ENCODE data around the gene GAS2. TPM values are rescaled to one million over a fixed set of nuclear protein-coding genes. Genes with fewer than 3 reads are reported as not detected.

The GAS2 gene
- total RNA-seq, 5 donors from 2014 or later (not counting 1 experiment from before 2014, with no cell fraction given), result 2.1 to 4.2 (median 2.6) TPM

- Mint-ChIP-seq H3K27ac (no peak overlapping the region), H3K9me3 (no peaks in the 10 kb centered on the region), H3K4me3 (no peak overlapping the region), H3K4me1 (peaks cover 31 to 40% (median 31%) of the 10 kb centered on the region in 3 donors), H3K36me3 (peaks cover 5% of the 10 kb centered on the region), H3K27me3 (no peaks in the 10 kb centered on the region)
- CTCF ChIA-PET, result interaction anchor here (0.6 to 1.2 kb wide), 3 partner anchors 8 to 195 kb away, joined by 3 to 4 read pairs (median 4); no protein-coding TSS in a partner anchor
- POLR2A ChIA-PET, result interaction anchor here in 1 of 2 donors (0.6 kb wide), 1 partner anchor 38 kb away, joined by 7 read pairs; no protein-coding TSS in a partner anchor
- no peak for DNase-seq
- no peak for ATAC-seq (replicated peaks in 1 of 4)
- WGBS (ENCODE audit: insufficient coverage), result no CpG with 5 or more reads among the region's 6 CpGs
- no peak overlapping the region for H3K27ac ChIP-seq (ENCODE audit: low read length)
- peaks cover 12 to 22% of the 10 kb centered on the region in 2 experiments for H3K4me1 ChIP-seq (ENCODE audit: control insufficient read depth in 1 of 2, extremely low read depth in 1 of 2, insufficient read depth in 2 of 2, low read length in 2 of 2)
- peaks cover 0 to 3% of the 10 kb centered on the region in 2 donors for H3K36me3 ChIP-seq (ENCODE audit: control insufficient read depth in 2 of 2, extremely low read depth in 1 of 2, insufficient read depth in 1 of 2, low read length in 1 of 2)
- H3K27me3 ChIP-seq (replicated peaks in 1 of 2; ENCODE audit: control insufficient read depth in 2 of 2, extremely low read depth in 1 of 2, insufficient read depth in 2 of 2, low read length in 1 of 2), result no peaks in the 10 kb centered on the region
- no peak overlapping the region for H3K4me3 ChIP-seq (ENCODE audit: control insufficient read depth in 1 of 2, extremely low read depth in 1 of 2, low read length in 1 of 2)
- H3K9me3 ChIP-seq, result no peaks in the 10 kb centered on the region
Measured at GRCh38 chr11:22627421-22627820, 39.0 kb upstream of the GAS2 start.

DNA sequence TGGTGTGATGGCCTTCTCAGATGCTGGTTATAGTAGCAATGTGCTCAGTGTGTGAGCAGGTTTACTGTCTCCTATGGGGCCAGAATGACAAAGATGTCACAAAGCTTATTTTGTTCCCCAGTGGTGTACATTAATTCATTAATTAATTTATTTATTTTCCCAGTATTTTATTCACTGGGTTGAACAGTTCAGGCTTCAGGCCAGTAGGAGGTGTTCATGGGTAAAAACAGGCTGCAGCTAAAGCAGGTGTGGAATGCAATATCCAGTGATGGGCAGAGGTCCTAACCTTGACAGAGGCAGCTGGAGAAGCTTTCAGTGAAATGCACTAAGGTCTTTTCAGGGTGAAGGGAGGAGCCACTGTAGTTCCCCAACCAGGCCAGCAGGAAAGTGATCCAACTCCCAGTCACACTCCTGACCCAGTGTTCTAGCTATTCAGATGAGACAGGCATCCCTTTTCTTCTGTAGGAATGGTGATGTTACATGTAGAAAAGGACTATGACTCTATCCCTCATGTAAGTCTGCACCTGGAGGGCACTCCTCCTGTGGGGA, 33.0 kb upstream of the GAS2 start:
- no peak for ATAC-seq (replicated peaks in 1 of 4)
- H3K9me3 Mint-ChIP-seq, result no peaks in the 10 kb centered on the region
- CTCF ChIA-PET, result no interaction called here
- Histone ChIP-seq H3K4me3 (ENCODE audit: control insufficient read depth in 1 of 2, extremely low read depth in 1 of 2, low read length in 1 of 2) (no peak overlapping the region), H3K4me1 (ENCODE audit: control insufficient read depth in 1 of 2, extremely low read depth in 1 of 2, insufficient read depth in 2 of 2, low read length in 2 of 2) (no peaks in the 10 kb centered on the region), H3K27ac (ENCODE audit: low read length) (no peak overlapping the region), H3K9me3 (no peaks in the 10 kb centered on the region), H3K36me3 (ENCODE audit: control insufficient read depth in 2 of 2, extremely low read depth in 1 of 2, insufficient read depth in 1 of 2, low read length in 1 of 2) (no peaks in the 10 kb centered on the region), H3K27me3 (replicated peaks in 1 of 2; ENCODE audit: control insufficient read depth in 2 of 2, extremely low read depth in 1 of 2, insufficient read depth in 2 of 2, low read length in 1 of 2) (no peaks in the 10 kb centered on the region)
- peaks cover 0 to 12% (median 1%) of the 10 kb centered on the region in 3 donors for H3K4me1 Mint-ChIP-seq
- H3K27ac Mint-ChIP-seq, result no peak overlapping the region
- DNase-seq, result no peak
- no peak overlapping the region for H3K4me3 Mint-ChIP-seq
- peaks cover 4% of the 10 kb centered on the region for H3K36me3 Mint-ChIP-seq
- POLR2A ChIA-PET, result interaction anchor here in 1 of 2 donors (0.6 kb wide), 1 partner anchor 66 kb away, joined by 3 read pairs; no protein-coding TSS in a partner anchor
- no peaks in the 10 kb centered on the region for H3K27me3 Mint-ChIP-seq

- Histone ChIP-seq H3K9me3 (no peaks in the 10 kb centered on the region), H3K27me3 (replicated peaks in 1 of 2; ENCODE audit: control insufficient read depth in 2 of 2, extremely low read depth in 1 of 2, insufficient read depth in 2 of 2, low read length in 1 of 2) (no peaks in the 10 kb centered on the region), H3K27ac (ENCODE audit: low read length) (no peak overlapping the region), H3K36me3 (ENCODE audit: control insufficient read depth in 2 of 2, extremely low read depth in 1 of 2, insufficient read depth in 1 of 2, low read length in 1 of 2) (no peaks in the 10 kb centered on the region), H3K4me3 (ENCODE audit: control insufficient read depth in 1 of 2, extremely low read depth in 1 of 2, low read length in 1 of 2) (no peak overlapping the region), H3K4me1 (ENCODE audit: control insufficient read depth in 1 of 2, extremely low read depth in 1 of 2, insufficient read depth in 2 of 2, low read length in 2 of 2) (no peaks in the 10 kb centered on the region)
- Mint-ChIP-seq H3K27ac (no peak overlapping the region), H3K4me3 (no peak overlapping the region), H3K9me3 (no peaks in the 10 kb centered on the region), H3K27me3 (no peaks in the 10 kb centered on the region), H3K36me3 (peaks cover 4% of the 10 kb centered on the region), H3K4me1 (peaks cover 0 to 12% (median 1%) of the 10 kb centered on the region in 3 donors)
- peak in 1 of 4 experiments; percentile 23 for ATAC-seq (replicated peaks in 1 of 4)
- ChIA-PET POLR2A (no interaction called here), CTCF (interaction anchor here (1.1 kb wide), 2 partner anchors 7 to 9 kb away, joined by 4 read pairs; partner anchors contain the start of gene FANCF (in 1 of the 2))
- no peak for DNase-seq
- 100% methylated on average over 2 of the region's 3 CpGs for WGBS (ENCODE audit: insufficient coverage)
Measured at GRCh38 chr11:22634897-22635629, 31.3 kb upstream of the GAS2 start.

- no peak overlapping the region for H3K4me3 ChIP-seq (ENCODE audit: control insufficient read depth in 1 of 2, extremely low read depth in 1 of 2, low read length in 1 of 2)
- DNase-seq (no peak), ATAC-seq (replicated peaks in 1 of 4) (peak in 1 of 4 experiments; percentile 33)
- H3K36me3 ChIP-seq (ENCODE audit: control insufficient read depth in 2 of 2, extremely low read depth in 1 of 2, insufficient read depth in 1 of 2, low read length in 1 of 2), result no peaks in the 10 kb centered on the region
- no peak overlapping the region for H3K4me3 Mint-ChIP-seq
- no peaks in the 10 kb centered on the region for H3K27me3 Mint-ChIP-seq
- no peak overlapping the region for H3K27ac Mint-ChIP-seq
- H3K4me1 Mint-ChIP-seq, result peaks cover 0 to 8% (median 1%) of the 10 kb centered on the region in 3 donors
- ChIA-PET CTCF (interaction anchor here (1.1 kb wide), 2 partner anchors 8 to 10 kb away, joined by 4 read pairs; partner anchors contain the start of gene FANCF (in 1 of the 2)), POLR2A (no interaction called here)
- peaks cover 4% of the 10 kb centered on the region for H3K36me3 Mint-ChIP-seq
- H3K27me3 ChIP-seq (replicated peaks in 1 of 2; ENCODE audit: control insufficient read depth in 2 of 2, extremely low read depth in 1 of 2, insufficient read depth in 2 of 2, low read length in 1 of 2), result no peaks in the 10 kb centered on the region
- H3K9me3 ChIP-seq, result no peaks in the 10 kb centered on the region
- H3K9me3 Mint-ChIP-seq, result no peaks in the 10 kb centered on the region
- no CpG with 5 or more reads among the region's 1 CpG for WGBS (ENCODE audit: insufficient coverage)
- no peaks in the 10 kb centered on the region for H3K4me1 ChIP-seq (ENCODE audit: control insufficient read depth in 1 of 2, extremely low read depth in 1 of 2, insufficient read depth in 2 of 2, low read length in 2 of 2)
- H3K27ac ChIP-seq (ENCODE audit: low read length), result no peak overlapping the region
Measured at GRCh38 chr11:22635689-22636088, 30.7 kb upstream of the GAS2 start.

DNA sequence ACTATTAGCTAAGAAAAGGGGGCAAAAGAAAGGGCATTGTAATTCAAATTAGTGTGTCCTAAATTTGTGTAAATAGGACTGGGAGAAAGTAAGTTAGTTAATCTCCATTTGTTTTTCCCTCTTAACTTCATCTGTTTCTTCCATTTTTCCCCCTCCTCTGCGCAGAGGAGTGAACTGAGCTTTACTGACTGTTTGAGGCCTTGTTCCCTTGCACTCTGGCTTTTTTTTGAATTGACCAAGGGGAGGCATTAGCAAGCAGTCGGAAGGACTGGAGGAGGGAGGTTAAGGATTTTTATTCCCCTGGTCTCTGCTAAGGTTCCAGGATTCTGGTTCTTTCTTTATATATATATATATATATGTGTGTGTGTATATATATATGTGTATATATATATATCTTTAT, 25.5 kb upstream of the GAS2 start:
- no peaks in the 10 kb centered on the region for H3K4me1 ChIP-seq (ENCODE audit: control insufficient read depth in 1 of 2, extremely low read depth in 1 of 2, insufficient read depth in 2 of 2, low read length in 2 of 2)
- ATAC-seq (replicated peaks in 1 of 4), result no peak
- Mint-ChIP-seq H3K27ac (no peak overlapping the region), H3K36me3 (peaks cover 2% of the 10 kb centered on the region), H3K27me3 (no peaks in the 10 kb centered on the region), H3K4me1 (peaks cover 0 to 1% (median 0%) of the 10 kb centered on the region in 3 donors), H3K4me3 (no peak overlapping the region), H3K9me3 (no peaks in the 10 kb centered on the region)
- no peak for DNase-seq
- H3K4me3 ChIP-seq (ENCODE audit: control insufficient read depth in 1 of 2, extremely low read depth in 1 of 2, low read length in 1 of 2), result no peak overlapping the region
- H3K9me3 ChIP-seq, result no peaks in the 10 kb centered on the region
- no peaks in the 10 kb centered on the region for H3K36me3 ChIP-seq (ENCODE audit: control insufficient read depth in 2 of 2, extremely low read depth in 1 of 2, insufficient read depth in 1 of 2, low read length in 1 of 2)
- no peak overlapping the region for H3K27ac ChIP-seq (ENCODE audit: low read length)
- no peaks in the 10 kb centered on the region for H3K27me3 ChIP-seq (replicated peaks in 1 of 2; ENCODE audit: control insufficient read depth in 2 of 2, extremely low read depth in 1 of 2, insufficient read depth in 2 of 2, low read length in 1 of 2)
- ChIA-PET POLR2A (no interaction called here), CTCF (no interaction called here)
- no CpG with 5 or more reads among the region's 2 CpGs for WGBS (ENCODE audit: insufficient coverage)

- Mint-ChIP-seq H3K27me3 (no peaks in the 10 kb centered on the region), H3K4me1 (peaks cover 0 to 1% (median 0%) of the 10 kb centered on the region in 3 donors), H3K4me3 (no peak overlapping the region), H3K36me3 (peaks cover 2% of the 10 kb centered on the region), H3K27ac (no peak overlapping the region), H3K9me3 (no peaks in the 10 kb centered on the region)
- no peaks in the 10 kb centered on the region for H3K27me3 ChIP-seq (replicated peaks in 1 of 2; ENCODE audit: control insufficient read depth in 2 of 2, extremely low read depth in 1 of 2, insufficient read depth in 2 of 2, low read length in 1 of 2)
- no peak for DNase-seq
- no peak overlapping the region for H3K27ac ChIP-seq (ENCODE audit: low read length)
- ChIA-PET CTCF (no interaction called here), POLR2A (no interaction called here)
- no peaks in the 10 kb centered on the region for H3K4me1 ChIP-seq (ENCODE audit: control insufficient read depth in 1 of 2, extremely low read depth in 1 of 2, insufficient read depth in 2 of 2, low read length in 2 of 2)
- no peak overlapping the region for H3K4me3 ChIP-seq (ENCODE audit: control insufficient read depth in 1 of 2, extremely low read depth in 1 of 2, low read length in 1 of 2)
- no peak for ATAC-seq (replicated peaks in 1 of 4)
- no peaks in the 10 kb centered on the region for H3K36me3 ChIP-seq (ENCODE audit: control insufficient read depth in 2 of 2, extremely low read depth in 1 of 2, insufficient read depth in 1 of 2, low read length in 1 of 2)
- H3K9me3 ChIP-seq, result no peaks in the 10 kb centered on the region
Measured at GRCh38 chr11:22641559-22641958, 24.9 kb upstream of the GAS2 start.

Data from T-cell (primary cell).